Liver (tissue), 9 donors: ENCODE data around the gene MESD. TPM values are rescaled to one million over a fixed set of nuclear protein-coding genes. Genes with fewer than 3 reads are reported as not detected.
A peak's percentile ranks its signal among the peaks of the same experiment; 100 is the strongest.

Experiments
- DNase-seq: peaks from one replicate; pipeline ENCODE4 v3.0.0-alpha.2; 2017; ENCODE audit warnings: low spot score
- H3K27ac ChIP-seq, 2 donors: one replicate each; pipeline ENCODE4 v1.7.0; 2013; ENCODE audit warnings: inconsistent platforms in 2 of 2, low read length in 2 of 2, control low read depth in 1 of 2, low read depth in 1 of 2, mild to moderate bottlenecking in 1 of 2
- H3K27me3 ChIP-seq, 4 donors: one replicate each; pipeline versions ENCODE4 v1.6.1 to v1.7.0; 2013; ENCODE audit warnings: low read length in 3 of 4, inconsistent platforms in 1 of 4, mild to moderate bottlenecking in 1 of 4, moderate library complexity in 1 of 4; ENCODE audit not compliant: control insufficient read depth in 4 of 4, insufficient read depth in 4 of 4
- H3K36me3 ChIP-seq, 4 donors: one replicate each; pipeline versions ENCODE4 v1.6.1 to v1.7.0; 2013; ENCODE audit warnings: low read length in 3 of 4, mild to moderate bottlenecking in 3 of 4, low read depth in 1 of 4, moderate library complexity in 1 of 4; ENCODE audit not compliant: control insufficient read depth in 4 of 4, insufficient read depth in 3 of 4
- H3K4me1 ChIP-seq, 4 donors: one replicate each; pipeline versions ENCODE4 v1.6.1 to v1.7.0; 2013; ENCODE audit warnings: low read length in 3 of 4, mild to moderate bottlenecking in 3 of 4, moderate library complexity in 1 of 4; ENCODE audit not compliant: control insufficient read depth in 4 of 4, insufficient read depth in 4 of 4
- H3K4me3 ChIP-seq, 3 donors: one replicate each; pipeline versions ENCODE4 v1.6.1 to v1.7.0; 2013; ENCODE audit warnings: low read length in 3 of 3, control low read depth in 1 of 3, low read depth in 1 of 3, mild to moderate bottlenecking in 1 of 3
- H3K9ac ChIP-seq, 2 donors: one replicate each; pipeline ENCODE4 v1.7.0; 2013; ENCODE audit warnings: low read length in 2 of 2, mild to moderate bottlenecking in 2 of 2, moderate library complexity in 2 of 2, control low read depth in 1 of 2, low read depth in 1 of 2
- H3K9me3 ChIP-seq, 4 donors: one replicate each; pipeline versions ENCODE4 v1.6.1 to v1.7.0; 2013; ENCODE audit warnings: low read length in 3 of 4; ENCODE audit not compliant: control insufficient read depth in 4 of 4
- EGR1 ChIP-seq, 2 donors: IDR thresholded peaks; 2 replicates each; pipeline ENCODE4 v1.6.1; 2016 to 2018; ENCODE audit warnings: antibody characterized with exemption in 2 of 2, low read depth in 2 of 2
- GABPA ChIP-seq, 2 donors: IDR thresholded peaks in 1 of 2; conservative IDR thresholded peaks in 1 of 2; 2 replicates each; pipeline ENCODE4 v1.6.1; 2016; ENCODE audit warnings: antibody characterized with exemption in 2 of 2, mild to moderate bottlenecking in 1 of 2, moderate library complexity in 1 of 2
- HNF4G ChIP-seq: IDR thresholded peaks from 2 replicates; pipeline ENCODE4 v1.6.1; 2016; ENCODE audit warnings: antibody characterized with exemption
- JUND ChIP-seq, 2 donors: IDR thresholded peaks; 2 replicates each; pipeline ENCODE4 v1.6.1; 2016; ENCODE audit warnings: antibody characterized with exemption in 2 of 2
- NR2F2 ChIP-seq: IDR thresholded peaks from 2 replicates; pipeline ENCODE4 v1.6.1; 2016; ENCODE audit warnings: antibody characterized with exemption
- RAD21 ChIP-seq, 2 donors: IDR thresholded peaks; 2 replicates each; pipeline ENCODE4 v1.6.1; 2016; ENCODE audit warnings: antibody characterized with exemption in 2 of 2, mild to moderate bottlenecking in 2 of 2
- RXRA ChIP-seq, 2 donors: IDR thresholded peaks; 2 replicates each; pipeline ENCODE4 v1.6.1; 2017 to 2018; ENCODE audit warnings: antibody characterized with exemption in 2 of 2, mild to moderate bottlenecking in 1 of 2
- ZBTB33 ChIP-seq: IDR thresholded peaks from 2 replicates; pipeline ENCODE4 v1.6.1; 2016; ENCODE audit warnings: antibody characterized with exemption
- WGBS: extraction: QIAGEN DNeasy Blood & Tissue Kit; methylation state at CpG from one replicate; pipeline ENCODE4 v1.1.7; 2013; 5-methylcytosine and 5-hydroxymethylcytosine counted together
- polyA plus RNA-seq, 2 donors: library from polyadenylated mRNA; stranded (reverse) in 1 of 2; unstranded in 1 of 2; fragments of 200-250 nt in 1 of 2; fragments of >200 nt in 1 of 2; fragmentation: Nextera tagmentation in 1 of 2; extraction: Ambion mirVana in 1 of 2; gene quantifications; one replicate each; pipeline versions ENCODE4 v1.2.1 to v1.2.3, GENCODE V29; 2013 to 2015
- total RNA-seq, 2 donors: library from RNA; depleted of rRNA; stranded (reverse); fragments of >200 nt; gene quantifications; one replicate each; pipeline ENCODE4 v1.2.3, GENCODE V29; 2014
- TF ChIP-seq, protein P1 (sequence below): IDR thresholded peaks from 2 replicates; pipeline ENCODE4 v1.6.1; 2016; ENCODE audit warnings: antibody characterized with exemption
- TF ChIP-seq, protein P2 (sequence below): fragments of 150-350 bp; IDR thresholded peaks from 2 replicates; pipeline ENCODE4 v1.5.1; 2017; ENCODE audit warnings: improper control_type of control experiment, low read depth, low read length; ENCODE audit not compliant: missing input control
- donor health status: healthy.
- donor health status: healthy.
- donor health status: healthy.
- donor health status: healthy.
- donor health status: healthy.

Gene MESD
- total and polyA plus RNA-seq, 4 donors, result 15.3 to 24.0 (median 17.0) TPM

DNA sequence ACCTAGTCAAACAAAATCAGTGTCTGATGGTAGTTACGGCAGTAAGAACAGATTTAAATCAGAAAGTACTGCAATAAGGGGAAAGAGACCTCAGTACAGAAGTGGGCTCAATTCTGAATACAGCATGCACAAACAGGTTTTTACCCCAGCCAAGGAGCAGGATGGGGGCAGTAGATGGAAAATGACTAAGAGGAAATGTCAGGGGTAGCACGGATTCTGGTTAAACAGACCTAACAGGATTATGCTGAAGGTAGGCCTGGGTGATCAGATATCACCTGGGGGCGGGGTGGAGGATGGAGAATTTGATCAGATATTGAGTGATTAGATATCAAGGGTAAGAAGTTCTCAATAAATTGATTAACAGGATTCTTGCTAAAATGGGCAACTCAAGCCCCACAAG, 19.0 kb downstream of the MESD start:
- H3K36me3 ChIP-seq, result peaks cover 4 to 20% (median 11%) of the 10 kb centered on the region in 4 donors
- no peaks in the 10 kb centered on the region for H3K9me3 ChIP-seq
- 87% methylated on average over 3 of the region's 3 CpGs for WGBS
- peak; percentile 28 for DNase-seq
- no peak overlapping the region for H3K4me3 ChIP-seq
- H3K9ac ChIP-seq, result no peak overlapping the region
- no peak for TF ChIP-seq EGR1 (IDR thresholded peaks at IDR 0.05; ENCODE audit: low read depth in 2 of 2)
- TF ChIP-seq, protein P1, sequence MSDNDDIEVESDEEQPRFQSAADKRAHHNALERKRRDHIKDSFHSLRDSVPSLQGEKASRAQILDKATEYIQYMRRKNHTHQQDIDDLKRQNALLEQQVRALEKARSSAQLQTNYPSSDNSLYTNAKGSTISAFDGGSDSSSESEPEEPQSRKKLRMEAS, result no peak
- no peak overlapping the region for H3K27ac ChIP-seq
- H3K4me1 ChIP-seq, result no peaks in the 10 kb centered on the region
- H3K27me3 ChIP-seq, result no peaks in the 10 kb centered on the region

DNA sequence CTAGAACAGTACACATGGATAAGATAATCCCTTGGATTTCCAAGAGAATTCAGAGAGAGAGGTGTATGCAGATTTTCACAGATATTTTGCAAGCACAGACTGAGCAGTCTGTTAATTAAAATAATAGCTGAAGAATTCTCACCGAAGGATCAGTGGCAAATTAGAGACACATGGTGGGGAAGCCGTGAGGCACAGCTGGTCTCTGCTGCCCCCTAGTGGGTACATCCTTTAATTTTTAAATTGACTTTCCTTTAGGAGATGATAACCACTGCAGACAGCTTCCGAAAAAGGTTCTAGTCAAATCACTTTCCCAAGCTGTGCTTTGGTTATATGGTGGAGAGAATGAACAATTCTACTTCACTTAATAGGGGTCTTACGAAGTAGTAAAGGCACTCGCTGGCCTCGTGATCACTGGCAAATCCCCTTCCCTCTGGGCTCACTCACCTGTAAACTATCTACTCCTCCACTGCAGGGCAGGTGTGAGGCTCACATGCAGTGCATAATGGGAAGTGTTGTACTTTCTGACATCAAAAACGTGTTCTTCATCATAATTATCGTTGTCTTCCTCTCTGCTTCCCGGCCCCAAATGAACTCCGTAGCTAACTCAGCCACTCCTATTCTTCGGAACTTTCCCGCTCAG, 19.5 kb downstream of the MESD start:
- peak; percentile 68 for DNase-seq
- H3K27me3 ChIP-seq, result no peaks in the 10 kb centered on the region
- H3K36me3 ChIP-seq, result peaks cover 4 to 20% (median 11%) of the 10 kb centered on the region in 4 donors
- TF ChIP-seq, protein P2, sequence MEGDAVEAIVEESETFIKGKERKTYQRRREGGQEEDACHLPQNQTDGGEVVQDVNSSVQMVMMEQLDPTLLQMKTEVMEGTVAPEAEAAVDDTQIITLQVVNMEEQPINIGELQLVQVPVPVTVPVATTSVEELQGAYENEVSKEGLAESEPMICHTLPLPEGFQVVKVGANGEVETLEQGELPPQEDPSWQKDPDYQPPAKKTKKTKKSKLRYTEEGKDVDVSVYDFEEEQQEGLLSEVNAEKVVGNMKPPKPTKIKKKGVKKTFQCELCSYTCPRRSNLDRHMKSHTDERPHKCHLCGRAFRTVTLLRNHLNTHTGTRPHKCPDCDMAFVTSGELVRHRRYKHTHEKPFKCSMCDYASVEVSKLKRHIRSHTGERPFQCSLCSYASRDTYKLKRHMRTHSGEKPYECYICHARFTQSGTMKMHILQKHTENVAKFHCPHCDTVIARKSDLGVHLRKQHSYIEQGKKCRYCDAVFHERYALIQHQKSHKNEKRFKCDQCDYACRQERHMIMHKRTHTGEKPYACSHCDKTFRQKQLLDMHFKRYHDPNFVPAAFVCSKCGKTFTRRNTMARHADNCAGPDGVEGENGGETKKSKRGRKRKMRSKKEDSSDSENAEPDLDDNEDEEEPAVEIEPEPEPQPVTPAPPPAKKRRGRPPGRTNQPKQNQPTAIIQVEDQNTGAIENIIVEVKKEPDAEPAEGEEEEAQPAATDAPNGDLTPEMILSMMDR, result peak; percentile 70
- TF ChIP-seq RAD21 (IDR thresholded peaks at IDR 0.05) (peak; percentile 95), EGR1 (IDR thresholded peaks at IDR 0.05; ENCODE audit: low read depth in 2 of 2) (no peak)
- 59% methylated on average over 12 of the region's 12 CpGs for WGBS
- no peaks in the 10 kb centered on the region for H3K4me1 ChIP-seq
- H3K9ac ChIP-seq, result no peak overlapping the region
- no peaks in the 10 kb centered on the region for H3K9me3 ChIP-seq
- H3K4me3 ChIP-seq, result no peak overlapping the region
- H3K27ac ChIP-seq, result no peak overlapping the region

- DNase-seq, result peak; percentile 3
- WGBS, result 86% methylated on average over 7 of the region's 7 CpGs
- H3K36me3 ChIP-seq, result peaks cover 4 to 20% (median 11%) of the 10 kb centered on the region in 4 donors
Observed at GRCh38 chr15:80969316-80969715, 20.3 kb downstream of the MESD start.

More at GRCh38 chr15:80969316-80969715, 20.3 kb downstream of the MESD start:
- Histone ChIP-seq H3K27ac (no peak overlapping the region), H3K9ac (no peak overlapping the region), H3K4me1 (no peaks in the 10 kb centered on the region), H3K9me3 (no peaks in the 10 kb centered on the region), H3K4me3 (no peak overlapping the region), H3K27me3 (no peaks in the 10 kb centered on the region)
- TF ChIP-seq JUND (IDR thresholded peaks at IDR 0.05), result no peak
- TF ChIP-seq, protein P2, result no peak
- no peak for TF ChIP-seq NR2F2
- TF ChIP-seq GABPA (IDR thresholded peaks at IDR 0.05 in 1 of 2, conservative IDR thresholded peaks at IDR 0.05 in 1 of 2), result no peak
- no peak for TF ChIP-seq HNF4G
- TF ChIP-seq RXRA (IDR thresholded peaks at IDR 0.05), result no peak
- no peak for TF ChIP-seq EGR1 (IDR thresholded peaks at IDR 0.05; ENCODE audit: low read depth in 2 of 2)
- TF ChIP-seq ZBTB33, result no peak
